GM21515 (cell line): Measurements from ENCODE around the gene HERC3.

Experiments used
- ATAC-seq: cut with Tn5 transposase; IDR thresholded peaks from one replicate; pipeline ENCODE4 v1.9.1; 2021; ENCODE audit not compliant: unreplicated experiment

Gene HERC3

DNA sequence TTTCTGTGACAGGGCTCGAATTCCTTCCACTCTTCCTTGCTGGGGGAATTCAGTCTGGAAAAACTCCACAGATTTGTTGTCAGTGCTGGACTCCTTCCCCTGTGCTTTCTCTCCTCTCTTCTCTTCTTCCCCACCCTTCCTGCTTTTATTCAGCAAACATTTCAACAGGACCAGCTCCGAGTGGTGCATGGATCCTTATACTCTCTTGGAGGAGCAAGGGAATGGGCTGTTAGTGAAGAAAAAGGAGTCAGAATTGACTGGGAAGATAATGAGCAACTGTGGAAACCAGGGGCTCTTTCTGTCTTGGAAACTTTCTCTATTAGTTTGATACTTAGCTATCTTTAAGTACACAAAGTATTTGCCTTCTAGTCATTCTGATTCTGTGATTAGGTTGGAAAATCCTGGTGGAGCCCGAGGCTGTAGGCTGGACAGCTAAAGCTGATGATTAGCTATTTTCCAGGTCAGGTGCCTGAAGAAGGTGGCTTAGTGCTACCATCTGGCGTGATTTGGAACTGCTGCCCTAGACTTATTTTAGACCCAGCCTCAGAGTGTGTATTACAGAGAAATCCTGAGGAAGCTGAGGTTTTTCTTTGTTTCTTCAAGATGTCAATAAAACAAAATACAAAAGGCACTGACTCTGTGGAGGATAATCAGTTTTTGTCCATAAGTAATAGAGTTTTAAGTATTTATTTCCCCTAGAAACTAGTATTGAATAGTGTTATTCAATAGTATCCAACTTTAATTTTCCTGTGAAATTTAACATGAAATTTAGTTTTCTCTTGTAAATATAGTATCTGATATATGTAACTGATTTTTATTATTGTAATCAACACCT is 67.0 kb downstream of the HERC3 start:
- ATAC-seq, result peak; percentile 91

DNA sequence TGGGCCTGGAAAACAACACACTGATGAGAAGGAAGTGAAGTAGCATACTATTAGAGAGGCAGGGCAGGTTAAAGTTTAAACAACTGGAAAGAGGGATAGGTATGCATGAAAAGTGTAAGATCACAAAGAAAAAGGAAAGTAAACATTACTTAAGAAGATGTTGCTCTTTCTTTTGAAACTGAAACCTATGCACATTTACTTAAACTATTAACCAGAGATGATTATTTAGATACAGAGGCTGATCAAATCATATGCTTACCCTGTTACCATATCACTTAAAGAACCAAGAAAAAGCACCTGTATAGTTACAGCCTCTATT is 67.6 kb downstream of the HERC3 start:
- no peak for ATAC-seq

DNA sequence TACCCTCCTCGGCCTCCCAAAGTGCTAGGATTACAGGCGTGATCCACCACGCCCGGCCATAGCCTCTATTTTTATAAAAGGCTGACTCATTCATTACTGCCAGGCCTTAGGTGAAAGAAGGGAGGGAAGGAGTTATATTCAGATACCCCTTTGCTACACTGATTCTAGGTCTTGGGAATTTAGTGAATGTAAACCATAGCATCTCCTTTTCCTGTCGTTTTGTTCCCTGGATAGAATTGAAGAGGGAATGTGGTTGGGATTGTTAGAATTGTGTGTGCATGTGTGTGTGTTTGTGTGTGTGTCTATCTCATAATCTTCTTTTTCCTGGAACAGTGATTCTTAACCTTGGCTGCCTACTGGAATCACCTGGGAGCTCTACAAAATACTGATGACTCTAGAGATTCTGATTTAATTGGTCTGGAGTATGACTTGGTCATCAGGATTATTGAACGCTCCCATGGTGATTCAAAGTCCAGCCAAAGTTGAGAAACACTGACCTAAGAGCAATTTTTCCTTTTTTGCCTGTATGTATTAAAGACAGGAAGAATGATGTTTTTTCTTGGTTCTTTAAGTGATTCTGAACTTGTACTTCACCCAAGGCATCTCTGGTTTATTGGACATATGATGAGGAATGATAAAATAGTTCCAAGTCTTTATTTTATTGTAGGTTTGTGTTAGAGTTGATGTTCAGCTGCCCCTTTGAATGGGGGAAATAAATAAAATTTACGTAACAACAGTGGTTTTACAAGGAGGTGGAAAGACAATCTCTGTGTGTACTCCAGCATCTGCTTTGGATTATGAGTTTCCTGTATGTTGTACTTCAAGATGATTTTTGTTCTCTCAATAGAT is 68.4 kb downstream of the HERC3 start:
- no peak for ATAC-seq

DNA sequence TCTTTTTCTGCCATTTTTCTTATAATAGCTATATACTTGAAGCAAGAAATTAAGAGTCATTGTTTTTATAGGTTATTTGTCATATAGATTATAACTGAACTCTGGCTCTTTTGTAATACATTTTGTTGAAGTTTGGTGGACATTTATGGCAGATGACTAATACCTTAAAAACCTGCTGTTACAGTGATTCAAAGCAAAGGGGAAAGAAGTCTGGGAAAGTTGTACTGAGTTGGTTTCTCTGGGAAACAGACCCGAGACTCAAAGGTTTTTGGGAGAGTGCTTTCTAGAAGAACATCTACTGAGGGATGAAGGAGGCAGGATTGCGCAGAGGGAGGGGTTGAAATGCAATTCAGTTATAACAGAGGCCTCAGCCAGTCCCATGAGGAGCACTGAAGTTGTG is 69.5 kb downstream of the HERC3 start:
- no peak for ATAC-seq

DNA sequence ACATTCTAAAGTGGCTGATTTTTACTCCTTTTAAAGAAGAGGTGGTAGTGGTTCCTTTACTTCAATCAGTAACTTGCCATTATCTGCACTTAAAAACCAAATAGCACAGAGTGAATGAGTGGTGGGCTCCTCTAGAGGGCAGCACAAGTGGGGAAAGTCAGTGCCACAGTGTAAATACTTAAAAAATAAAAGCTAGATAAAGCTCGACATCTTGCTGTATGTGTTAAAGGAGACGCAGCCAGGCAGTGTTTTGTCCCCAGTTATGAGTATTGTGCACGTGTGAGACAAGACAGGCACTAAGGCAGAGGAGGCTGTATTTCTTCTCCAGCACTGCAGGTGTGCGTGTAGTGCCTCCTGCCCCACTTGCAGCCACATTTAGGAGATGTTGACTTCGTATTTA is 80.7 kb downstream of the HERC3 start:
- ATAC-seq, result no peak

DNA sequence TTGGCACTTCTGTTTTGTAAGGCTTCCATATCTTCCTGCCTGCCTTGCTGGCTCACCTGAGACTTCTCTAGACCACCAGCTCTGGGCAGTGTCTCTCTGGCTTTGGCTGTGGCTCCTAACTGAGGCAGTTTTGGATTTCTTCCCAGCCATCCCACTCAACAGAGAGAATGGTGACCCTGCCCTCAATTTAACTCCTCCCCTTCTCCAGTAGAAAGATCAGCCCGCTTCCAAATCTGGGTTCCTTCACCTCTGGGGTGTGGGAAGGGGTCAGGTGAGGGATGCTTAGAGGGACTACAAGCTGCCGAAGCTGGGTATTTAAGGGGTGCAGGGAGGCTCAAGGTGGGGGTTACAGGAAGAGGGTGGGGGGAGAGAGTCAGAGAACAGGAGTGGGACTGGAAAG is 81.6 kb downstream of the HERC3 start:
- ATAC-seq, result no peak

DNA sequence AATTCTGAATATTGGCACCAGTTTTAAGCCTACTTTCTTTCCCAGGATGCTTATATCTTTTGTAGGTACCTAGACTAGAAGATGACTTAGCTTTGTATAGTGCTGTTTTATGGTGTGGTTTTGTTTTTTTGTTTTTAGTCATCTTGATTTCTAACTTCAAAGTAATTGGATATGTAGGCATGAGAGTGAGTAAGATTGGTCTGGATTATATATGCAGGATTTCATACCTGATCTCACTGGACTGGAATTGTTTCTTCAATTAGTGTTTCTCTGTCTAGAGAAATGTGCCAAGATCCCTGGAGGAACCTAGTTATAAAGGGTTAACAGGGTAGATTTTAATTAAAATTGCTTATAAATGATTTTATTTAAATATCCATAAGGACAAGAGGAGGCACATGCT is 82.3 kb downstream of the HERC3 start:
- no peak for ATAC-seq

DNA sequence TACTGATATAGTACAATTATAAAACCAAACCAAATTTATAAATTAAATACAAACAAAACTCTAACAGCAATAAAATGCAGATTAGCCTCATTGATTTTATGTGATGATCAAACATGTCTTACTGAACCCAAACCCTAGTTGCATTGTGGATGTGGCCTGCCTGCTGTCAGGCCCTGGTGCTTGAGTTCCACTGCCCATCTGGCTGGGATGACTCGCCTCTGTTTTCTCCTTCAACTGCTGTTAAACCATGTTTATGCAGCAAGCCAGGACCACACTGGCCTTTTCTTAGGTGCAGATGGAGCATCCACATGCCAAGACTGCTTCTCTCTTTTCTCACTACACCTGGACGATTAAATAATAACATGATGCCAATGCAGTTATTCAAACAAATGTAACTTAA is 82.7 kb downstream of the HERC3 start:
- ATAC-seq, result no peak

DNA sequence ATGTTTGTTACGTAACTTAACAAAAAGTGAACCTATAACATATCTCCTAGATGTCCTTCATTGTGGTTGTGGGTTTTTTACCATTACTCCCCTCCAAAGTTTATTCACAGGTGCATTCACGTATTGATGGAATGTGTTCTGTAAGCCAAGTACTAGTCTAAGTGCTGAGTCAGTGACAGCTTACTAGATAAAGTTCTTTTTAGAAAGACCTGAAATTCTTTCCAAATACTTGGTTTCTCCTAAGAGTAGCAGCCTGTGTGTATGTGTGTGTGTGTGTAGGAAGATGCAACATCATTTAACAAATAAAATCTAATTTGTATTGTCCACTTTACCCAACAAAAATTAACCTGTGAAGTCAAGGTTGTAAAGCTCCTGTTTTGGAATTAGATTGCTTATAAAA is 83.3 kb downstream of the HERC3 start:
- no peak for ATAC-seq

DNA sequence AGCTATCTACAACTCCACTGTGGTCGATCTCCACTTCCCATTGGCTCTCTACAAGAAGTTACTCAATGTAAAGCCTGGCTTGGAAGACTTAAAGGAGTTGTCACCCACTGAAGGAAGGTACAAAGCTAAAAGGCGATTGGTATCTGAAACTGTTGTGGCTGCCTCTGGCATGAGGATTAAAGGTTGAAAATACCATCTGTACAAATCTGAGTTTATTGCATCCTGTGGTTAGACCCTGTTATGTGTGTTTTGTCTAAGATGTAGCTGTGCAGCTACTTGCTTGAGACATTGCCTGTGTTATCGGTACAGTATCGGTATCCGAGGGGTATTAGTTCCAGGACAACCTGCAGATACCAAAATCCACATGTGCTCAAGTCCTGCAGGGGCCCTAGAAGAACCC is 88.9 kb downstream of the HERC3 start:
- ATAC-seq, result no peak

DNA sequence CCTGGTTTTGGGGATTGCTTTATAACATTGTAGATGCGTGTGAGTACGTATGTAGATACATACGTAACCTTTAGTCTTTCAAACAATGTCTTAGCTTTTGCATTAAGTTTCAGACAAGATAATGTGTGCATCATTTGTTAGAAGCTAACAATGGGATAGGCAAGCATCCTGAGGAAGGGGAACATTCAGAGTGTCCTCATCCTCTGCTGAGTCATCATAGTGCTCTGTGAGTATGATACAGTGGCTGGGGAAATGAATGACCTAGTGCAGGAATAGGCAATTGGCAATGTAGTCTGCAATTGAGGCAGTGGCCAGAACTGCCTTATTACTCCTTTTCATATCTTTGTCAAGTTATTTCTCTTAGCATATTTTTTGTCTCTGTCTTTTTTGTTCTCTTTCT is 98.1 kb downstream of the HERC3 start:
- ATAC-seq, result no peak

DNA sequence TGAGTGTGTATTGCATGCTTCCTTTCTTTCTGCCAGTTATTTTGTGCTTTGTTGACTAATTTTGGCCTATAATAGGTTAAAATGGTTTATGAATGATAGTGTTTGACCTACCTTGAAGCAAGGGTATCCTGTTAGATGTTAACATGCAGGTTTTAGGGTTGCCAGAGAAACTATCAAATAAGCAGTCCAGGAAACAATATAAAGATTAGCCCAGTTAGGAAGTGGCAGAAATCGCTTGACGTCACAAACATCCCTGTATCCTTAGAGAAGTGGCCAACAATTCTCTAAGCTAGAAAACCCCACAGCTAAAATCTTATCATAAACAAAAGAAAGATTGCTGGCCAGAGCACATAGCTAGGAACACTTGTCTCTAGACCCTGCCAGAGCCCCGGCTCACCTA is 101.5 kb downstream of the HERC3 start:
- ATAC-seq, result no peak

DNA sequence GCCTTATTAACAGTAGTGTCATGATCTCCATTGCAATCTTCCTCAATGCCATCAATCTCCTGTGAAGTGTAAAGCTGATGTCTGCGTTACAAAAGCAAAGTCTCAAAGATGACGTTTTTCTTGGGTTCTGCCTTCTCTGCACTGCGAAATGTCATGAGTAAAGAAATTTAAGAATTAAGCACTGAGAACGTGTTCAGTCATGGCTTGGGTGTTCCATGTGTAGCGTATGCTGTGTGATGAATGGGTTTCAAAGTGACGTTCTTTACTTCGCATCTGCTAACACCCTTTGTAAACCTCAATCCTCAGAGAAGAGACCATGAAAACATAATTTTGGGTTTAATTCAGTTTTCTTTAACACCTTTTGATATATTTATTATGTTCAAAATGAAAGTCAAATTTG is 104.3 kb downstream of the HERC3 start:
- ATAC-seq, result no peak

DNA sequence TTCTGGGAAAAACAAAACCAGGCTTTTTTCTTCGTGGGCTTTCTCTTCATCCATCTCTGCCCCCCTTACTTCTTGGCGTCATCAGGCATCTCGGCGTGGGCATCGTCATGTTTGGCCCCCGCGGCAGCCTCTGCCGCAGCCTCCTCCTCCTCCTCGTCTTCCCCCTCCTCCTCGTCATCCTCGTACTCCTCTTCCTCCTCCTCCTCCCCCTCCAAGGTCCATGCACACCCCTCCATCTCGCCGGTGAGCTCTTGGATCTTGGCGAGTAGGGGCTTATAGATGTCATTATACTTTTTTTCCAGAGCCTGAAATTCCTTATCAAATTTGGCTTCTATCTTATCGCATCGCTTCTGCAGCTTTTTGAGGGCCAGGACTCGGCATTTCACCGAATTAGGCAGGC is 104.9 kb downstream of the HERC3 start:
- no peak for ATAC-seq

DNA sequence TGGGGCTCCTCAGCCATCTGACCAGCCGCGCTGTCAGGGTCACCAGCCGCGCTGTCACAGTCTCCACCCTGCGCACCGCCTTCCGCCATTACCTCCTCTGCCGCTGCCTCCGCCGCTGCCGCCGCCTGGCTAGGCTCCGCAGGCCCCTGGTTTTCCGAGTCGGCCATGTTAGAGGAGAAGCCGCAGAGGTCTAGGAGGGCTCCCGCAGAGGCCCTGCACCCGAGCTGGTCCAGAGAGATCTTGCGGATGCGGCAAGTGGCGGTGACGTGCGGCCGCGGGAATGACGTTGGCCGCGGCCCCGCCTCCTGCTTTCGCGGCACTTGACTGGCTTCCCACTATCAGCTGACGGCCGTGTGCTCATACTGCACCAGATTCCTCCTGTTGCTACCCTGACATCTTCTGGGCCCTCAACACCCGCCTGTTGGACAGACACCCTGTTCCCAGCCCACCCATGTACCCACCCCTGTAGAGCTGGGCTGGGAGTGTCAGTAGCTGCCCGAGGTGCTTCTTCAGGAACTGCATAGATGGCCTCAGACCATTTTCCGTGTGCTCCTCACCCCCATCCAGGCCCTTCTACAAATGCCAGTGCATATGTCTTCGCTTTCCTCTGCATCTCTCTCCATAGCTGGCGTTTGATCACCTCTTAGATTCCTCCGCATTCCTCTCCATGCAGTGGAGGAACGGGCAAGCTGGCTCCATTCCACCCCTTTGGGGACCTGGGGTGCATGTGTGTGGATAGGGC is 105.5 kb downstream of the HERC3 start, which contains the start of gene NAP1L5:
Gene NAP1L5 (minus strand): TSS at position 242 of the 742 bp plus-strand sequence. CDS start 75 bp downstream, at position 167.
- peak; percentile 93 for ATAC-seq

DNA sequence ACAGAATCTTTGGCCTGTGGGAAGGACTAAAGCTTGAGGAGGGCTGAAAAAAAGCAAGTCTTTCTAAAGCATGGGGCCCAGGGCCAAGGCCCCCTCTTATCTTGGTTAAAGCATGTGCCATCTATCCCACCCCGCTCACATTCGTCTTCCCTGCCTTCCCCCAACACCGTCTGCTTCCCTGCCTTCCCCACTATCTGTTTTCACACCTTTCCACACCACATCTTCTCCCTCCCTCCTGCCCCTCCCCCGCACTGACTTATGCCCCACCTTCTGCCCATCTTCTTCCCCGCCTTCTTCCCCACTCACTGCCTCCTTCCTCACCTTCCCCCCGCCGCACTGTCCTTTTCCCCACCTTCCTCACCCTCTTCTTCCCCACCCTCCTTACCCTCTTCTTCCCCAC is 106.2 kb downstream of the HERC3 start:
- ATAC-seq, result no peak

DNA sequence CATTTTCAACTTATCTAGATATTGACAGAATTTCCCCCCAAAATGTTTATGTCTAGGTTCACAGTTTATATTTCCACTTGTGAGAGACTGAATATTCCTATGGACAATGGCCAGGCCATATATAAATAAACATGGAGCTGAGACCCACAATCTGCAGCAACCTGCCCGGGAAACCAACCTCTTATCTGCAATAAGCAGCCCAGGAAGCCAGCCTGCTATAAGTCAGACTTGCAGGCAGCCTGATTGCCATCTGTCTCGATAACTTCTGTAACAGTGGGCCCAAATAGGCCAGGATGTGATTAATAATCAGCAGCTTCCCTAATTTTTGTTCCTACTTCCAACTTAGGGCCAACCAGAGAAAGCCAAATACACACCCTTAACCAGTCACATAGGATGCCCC is 110.5 kb downstream of the HERC3 start:
- ATAC-seq, result no peak

DNA sequence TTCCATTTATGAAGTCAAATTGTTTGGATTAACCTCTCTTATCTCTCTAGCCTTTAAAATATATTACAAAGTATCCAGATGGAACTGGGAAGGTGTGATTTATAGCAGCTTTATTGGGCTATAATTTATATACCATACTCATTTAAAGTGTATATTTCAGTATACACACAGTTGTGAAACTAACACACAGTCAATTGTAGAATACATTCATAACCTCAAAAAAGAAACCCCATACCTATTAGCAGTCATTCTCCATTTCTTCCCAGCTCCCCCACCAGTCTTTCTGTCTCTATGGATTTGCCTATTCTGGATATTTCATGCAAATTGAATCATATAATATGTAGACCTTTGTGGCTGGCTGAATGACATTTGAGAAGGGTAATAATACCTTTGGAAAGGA is 112.9 kb downstream of the HERC3 start:
- no peak for ATAC-seq

DNA sequence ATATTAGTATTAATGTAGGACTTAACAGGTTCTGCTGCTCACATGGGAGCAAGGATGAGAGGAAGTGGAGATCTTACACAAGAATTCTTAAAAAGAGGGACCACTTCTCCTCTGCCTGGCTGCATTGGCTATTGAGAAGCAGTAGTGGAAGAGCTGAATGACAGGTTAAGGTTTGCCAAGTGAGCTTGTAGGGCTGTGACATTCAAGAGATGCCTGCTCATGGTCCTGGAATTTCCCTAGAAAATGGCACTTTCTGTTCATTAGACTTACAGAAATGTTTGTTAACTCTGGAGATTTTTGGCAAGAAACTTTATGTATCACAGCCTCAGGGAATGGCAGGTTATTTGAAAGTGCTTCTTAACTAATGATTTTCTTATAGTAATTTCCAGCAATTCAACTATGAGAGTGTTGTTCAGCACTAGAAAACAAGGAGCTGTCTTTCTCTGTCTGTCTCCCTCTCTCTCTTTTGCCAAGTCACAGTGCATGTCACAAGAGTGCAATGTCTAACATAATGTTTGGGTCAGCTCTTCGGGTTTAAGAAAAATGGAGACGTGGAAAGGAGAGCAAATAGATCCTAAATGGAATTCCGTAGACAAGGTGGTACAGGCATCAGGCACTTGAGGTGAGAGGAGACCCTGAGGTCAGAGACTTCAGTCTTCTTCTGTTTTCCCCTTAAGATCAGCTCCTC is 113.7 kb downstream of the HERC3 start:
- no peak for ATAC-seq

DNA sequence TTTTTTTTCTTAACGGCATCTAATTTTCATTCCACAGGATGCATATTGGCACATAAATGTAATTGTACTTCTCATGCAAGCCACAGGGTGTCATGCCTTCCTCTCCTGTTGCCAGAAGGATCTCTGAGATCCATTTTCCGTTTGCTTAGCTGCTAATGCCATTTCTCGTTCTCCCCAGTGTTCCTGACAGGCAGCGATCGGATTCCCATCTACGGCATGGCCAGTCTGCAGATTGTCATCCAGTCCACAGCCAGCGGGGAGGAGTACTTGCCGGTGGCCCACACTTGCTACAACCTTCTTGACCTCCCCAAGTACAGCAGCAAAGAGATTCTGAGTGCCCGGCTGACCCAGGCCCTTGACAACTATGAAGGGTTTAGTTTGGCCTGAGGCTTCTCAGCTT is 114.3 kb downstream of the HERC3 start:
- no peak for ATAC-seq

DNA sequence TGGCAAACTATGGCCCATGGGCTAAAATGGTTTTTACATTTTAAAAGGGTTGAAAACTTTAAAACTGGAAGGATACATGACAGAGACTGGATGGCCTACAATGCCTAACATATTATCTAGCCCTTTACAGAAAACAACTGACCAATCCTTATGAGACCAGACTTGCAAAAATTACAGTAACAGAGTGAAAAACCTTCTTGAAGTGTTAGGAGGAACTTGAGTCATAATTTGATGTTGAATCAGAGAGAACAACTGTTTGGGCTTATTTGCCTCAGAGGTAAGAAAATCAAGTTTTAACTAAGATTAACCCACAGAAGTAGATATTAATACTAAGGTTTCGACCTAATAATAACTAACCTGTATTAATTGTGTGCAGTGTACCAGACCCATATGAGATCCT is 117.7 kb downstream of the HERC3 start:
- no peak for ATAC-seq
